K562 (cell line): Measurements from ENCODE around the gene ZDHHC1. TPM values are rescaled to one million over a fixed set of nuclear protein-coding genes. Genes with fewer than 3 reads are reported as not detected.
A peak's percentile ranks its signal among the peaks of the same experiment; 100 is the strongest.

Experiments used
- ATAC-seq: fragments of 200-7000 bp; cut with Tn5 transposase; 3 replicates; pipeline ENCODE4 v1.9.1; 2020; ENCODE audit warnings: moderate library complexity
- BruUV-seq: library from RNA; stranded (reverse); fragments of 400-500 nt; replicated peaks from 2 replicates; lab custom pipeline; 2021; lab: Mats Ljungman, UMichigan
- CTCF ChIA-PET: fragments of 300-600 bp; formaldehyde crosslinking; extraction: SDS; loops from one replicate; lab custom pipeline; 2021; ENCODE audit warnings: low intra/inter-chr PET ratio; lab: Yijun Ruan, JAX
- POLR2A ChIA-PET: fragments of 300-600, 350-650 bp; sonication (Branson Sonifier 250); formaldehyde crosslinking; extraction: SDS; loops from one replicate; lab custom pipeline; 2021; ENCODE audit warnings: antibody characterized with exemption, inconsistent platforms; lab: Yijun Ruan, JAX
- DNase-seq, 4 experiments: peaks; one replicate each; pipeline versions ENCODE4 v3.0.0 to v3.0.0-alpha.2; 2011 to 2018; ENCODE audit warnings: low spot score in 3 of 4, mixed read lengths in 3 of 4; ENCODE audit errors: extremely low read depth in 1 of 4
- FAIRE-seq: peaks from 2 replicates; lab custom pipeline; 2011; peaks lifted over from hg19 to GRCh38; lab: Jason Lieb, UNC
- H2AFZ ChIP-seq: 2 replicates; pipeline ENCODE4 v1.6.0; 2011; ENCODE audit warnings: low read depth, low read length, control low read depth, inconsistent platforms
- H3K27ac ChIP-seq: fragments of 200-600 bp; 3 replicates; pipeline ENCODE4 v1.8.0; 2011; ENCODE audit warnings: low read depth, mild to moderate bottlenecking, control low read depth, inconsistent platforms, low read length, moderate library complexity, mixed read lengths; ENCODE audit errors: extremely low read depth
- H3K27me3 ChIP-seq, 2 experiments: fragments of 300-600 bp in 1 of 2; 2 replicates in 1 of 2; 3 replicates in 1 of 2; pipeline versions ENCODE4 v1.6.0 to v1.8.0; 2011; ENCODE audit warnings: inconsistent platforms in 2 of 2, low read length in 2 of 2, mild to moderate bottlenecking in 1 of 2, mixed read lengths in 1 of 2, moderate library complexity in 1 of 2; ENCODE audit not compliant: control insufficient read depth in 2 of 2, insufficient read depth in 2 of 2
- H3K36me3 ChIP-seq: fragments of 300-600 bp; 3 replicates; pipeline ENCODE4 v1.8.0; 2011; ENCODE audit warnings: mild to moderate bottlenecking, low read length, inconsistent platforms; ENCODE audit not compliant: control insufficient read depth, insufficient read depth
- H3K4me1 ChIP-seq, 2 experiments: fragments of 200-600 bp in 1 of 2; replicated peaks in 1 of 2; 2 replicates in 1 of 2; 3 replicates in 1 of 2; pipeline versions ENCODE4 v1.5.1 to v1.8.0; 2011; ENCODE audit warnings: inconsistent platforms in 2 of 2, low read length in 2 of 2, mild to moderate bottlenecking in 1 of 2, mixed read lengths in 1 of 2, moderate library complexity in 1 of 2; ENCODE audit not compliant: control insufficient read depth in 2 of 2, insufficient read depth in 2 of 2
- H3K4me2 ChIP-seq: 2 replicates; pipeline ENCODE4 v1.6.1; 2011; ENCODE audit warnings: low read length, control low read depth, inconsistent platforms, mixed read lengths; ENCODE audit not compliant: insufficient read depth
- H3K4me3 ChIP-seq: fragments of 200-600 bp; sonication (generic), shearing (Covaris generic); 2 replicates; pipeline ENCODE4 v1.5.1; 2016; ENCODE audit warnings: control low read depth, inconsistent platforms
- H3K79me2 ChIP-seq: fragments of 200-600 bp; 3 replicates; pipeline ENCODE4 v1.8.0; 2011; ENCODE audit warnings: low read length, inconsistent platforms; ENCODE audit not compliant: control insufficient read depth, insufficient read depth
- H3K9ac ChIP-seq, 2 experiments: 2 replicates each; pipeline versions ENCODE4 v1.6.0 to v1.6.1; 2011; ENCODE audit warnings: low read depth in 2 of 2, low read length in 2 of 2, control low read depth in 1 of 2, inconsistent platforms in 1 of 2, mild to moderate bottlenecking in 1 of 2, mixed read lengths in 1 of 2; ENCODE audit not compliant: insufficient read depth in 1 of 2
- H3K9me1 ChIP-seq: one replicate; pipeline ENCODE4 v1.6.0; 2011; ENCODE audit warnings: inconsistent platforms, mild to moderate bottlenecking, low read length, moderate library complexity; ENCODE audit not compliant: control insufficient read depth, insufficient read depth
- H3K9me3 ChIP-seq: replicated peaks from 2 replicates; pipeline ENCODE4 v1.5.1; 2011; ENCODE audit warnings: low read depth, low read length, inconsistent platforms; ENCODE audit not compliant: control insufficient read depth, insufficient read depth
- H4K20me1 ChIP-seq: replicated peaks from 2 replicates; pipeline ENCODE4 v1.6.1; 2011; ENCODE audit warnings: low read length, inconsistent platforms, mixed read lengths; ENCODE audit not compliant: control insufficient read depth, insufficient read depth
- FOXJ3 ChIP-seq: sonication (generic); formaldehyde crosslinking; IDR thresholded peaks from 2 replicates; pipeline ENCODE4 v1.4.0; 2020; ENCODE audit warnings: mild to moderate bottlenecking, missing genetic modification reagents
- IRF2 ChIP-seq: sonication (generic); formaldehyde crosslinking; IDR thresholded peaks from 2 replicates; pipeline ENCODE4 v1.8.1; 2022; ENCODE audit warnings: mild to moderate bottlenecking, missing genetic modification reagents
- NCOA2 ChIP-seq, 2 experiments: fragments of 450-650 bp; IDR thresholded peaks; 2 replicates each; pipeline ENCODE4 v1.6.1; 2018; ENCODE audit warnings: mild to moderate bottlenecking in 2 of 2, moderate library complexity in 1 of 2; ENCODE audit not compliant: partially characterized antibody in 2 of 2
- PHF8 ChIP-seq: fragments of 200-600 bp; sonication (generic); IDR thresholded peaks from 2 replicates; pipeline ENCODE4 v1.6.1; 2012; ENCODE audit warnings: mixed run types, mild to moderate bottlenecking, inconsistent platforms, low read length, moderate library complexity, borderline replicate concordance
- RBM15 ChIP-seq: fragments of 200-400 bp; formaldehyde crosslinking; IDR thresholded peaks from 2 replicates; pipeline ENCODE4 v1.6.1; 2018; ENCODE audit warnings: mild to moderate bottlenecking, low read length, moderate library complexity; ENCODE audit not compliant: insufficient read depth
- WGBS: fragments of 100-300 bp; shearing (Covaris generic); methylation state at CpG from one replicate; pipeline ENCODE4 v1.1.6; 2016; ENCODE audit warnings: low coverage, mixed read lengths; ENCODE audit not compliant: insufficient coverage; ENCODE audit errors: missing lambda C conversion rate; 5-methylcytosine and 5-hydroxymethylcytosine counted together
- in situ Hi-C: fragments of 300-500 bp; cut with MboI; formaldehyde crosslinking; loops from 4 replicates; pipeline ENCODE4 v1.15.0; 2018; ENCODE audit warnings: inconsistent platforms, mixed read lengths
- intact Hi-C: fragments of 100-400 bp; cut with micrococcal nuclease; formaldehyde crosslinking; loops from 2 replicates; pipeline ENCODE4 v1.14.2; 2022
- polyA plus RNA-seq, 8 experiments: library from polyadenylated mRNA; depleted of rRNA in 4 of 8; stranded (reverse) in 5 of 8; unstranded in 3 of 8; fragments of >200 nt; fragmentation: Nextera tagmentation in 2 of 8; fragmentation: Illumina TruSeq in 1 of 8; extraction: Ambion mirVana in 2 of 8; extraction: Trizol in 1 of 8; gene quantifications; 2 replicates each; pipeline versions ENCODE4 v1.2.1 to v1.2.3, GENCODE V29; 2011 to 2014; ENCODE audit warnings: inconsistent platforms in 1 of 8, missing spikeins in 1 of 8
- total RNA-seq, 7 experiments: library from RNA; depleted of rRNA in 6 of 7; stranded (reverse); fragments of >200 nt in 6 of 7; fragmentation: Illumina TruSeq in 2 of 7; extraction: Trizol in 2 of 7; gene quantifications; 2 replicates each; pipeline versions ENCODE4 v1.2.1 to v1.2.3, GENCODE V29; 2011 to 2021; ENCODE audit warnings: low replicate concordance in 1 of 7
- TF ChIP-seq, protein P1 (sequence below): fragments of 250-450 bp; sonication (Bioruptor Pico); IDR thresholded peaks from 2 replicates; pipeline ENCODE4 v1.8.0; 2022; ENCODE audit warnings: moderate library complexity, mild to moderate bottlenecking, inconsistent platforms
- TF ChIP-seq, protein P2 (sequence below), 3 experiments: fragments of 200-800 bp in 1 of 3; sonication (Bioruptor generic) in 1 of 3; sonication (generic) in 1 of 3; formaldehyde crosslinking in 1 of 3; IDR thresholded peaks; 2 replicates each; pipeline versions ENCODE4 v1.6.1 to v1.8.0; 2016 to 2022; ENCODE audit warnings: mild to moderate bottlenecking in 2 of 3, missing compliant biosample characterization in 2 of 3, missing genetic modification characterization in 2 of 3, missing genetic modification reagents in 1 of 3

ZDHHC1 gene
- total and polyA plus RNA-seq, 9 of the 15 experiments (the other 6 are each of a cell fraction or from before 2014, with no cell fraction given): 0.06 to 0.77 (median 0.25) TPM; not detected in 4

DNA sequence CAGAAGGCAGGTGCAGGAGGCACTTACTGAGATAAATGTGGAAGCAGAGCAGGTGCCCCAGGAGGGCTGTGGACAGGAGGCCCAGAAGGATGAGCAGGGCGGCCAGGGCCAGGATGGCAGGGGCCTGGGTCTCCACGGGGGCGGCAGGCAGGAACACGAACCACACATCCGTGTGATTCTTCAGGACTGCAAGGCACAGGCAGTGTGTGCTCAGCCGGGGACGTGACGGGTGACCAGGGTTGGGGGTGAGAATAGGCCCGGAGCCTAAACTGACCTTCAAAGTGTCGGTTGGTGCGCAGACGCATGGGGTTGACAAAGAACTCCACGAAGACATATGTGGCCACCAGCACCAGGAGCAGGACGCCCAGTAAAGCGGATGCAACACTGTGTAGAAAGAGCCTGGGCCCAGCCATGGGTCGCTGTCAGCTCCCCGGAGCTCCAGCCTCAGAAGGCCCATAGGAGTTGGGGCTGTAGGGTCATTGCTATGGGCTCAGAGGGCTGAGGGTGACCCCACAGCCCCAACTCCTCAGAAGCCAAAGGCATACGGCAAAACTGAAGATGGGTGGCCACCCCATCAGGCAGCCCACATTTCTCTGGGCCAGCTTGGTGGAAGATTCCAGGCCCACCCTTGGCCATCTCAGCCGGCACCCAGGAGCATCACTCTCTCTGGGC lies 17.6 kb downstream of the ZDHHC1 start:
- intact Hi-C loops: loop anchor here (5.0 to 10.0 kb wide), 2 partner anchors 54 to 136 kb away; no protein-coding TSS in a partner anchor
- H2AFZ ChIP-seq: no peak overlapping the region
- TF ChIP-seq RBM15: no peak
- TF ChIP-seq, protein P1, sequence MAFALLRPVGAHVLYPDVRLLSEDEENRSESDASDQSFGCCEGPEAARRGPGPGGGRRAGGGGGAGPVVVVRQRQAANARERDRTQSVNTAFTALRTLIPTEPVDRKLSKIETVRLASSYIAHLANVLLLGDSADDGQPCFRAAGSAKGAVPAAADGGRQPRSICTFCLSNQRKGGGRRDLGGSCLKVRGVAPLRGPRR (CRISPR knock-in tag): no peak
- no peak for TF ChIP-seq NCOA2 (IDR thresholded peaks at IDR 0.05; ENCODE audit: partially characterized antibody in 2 of 2)
- no peak for TF ChIP-seq FOXJ3 (CRISPR knock-in tag)
- TF ChIP-seq, protein P2, sequence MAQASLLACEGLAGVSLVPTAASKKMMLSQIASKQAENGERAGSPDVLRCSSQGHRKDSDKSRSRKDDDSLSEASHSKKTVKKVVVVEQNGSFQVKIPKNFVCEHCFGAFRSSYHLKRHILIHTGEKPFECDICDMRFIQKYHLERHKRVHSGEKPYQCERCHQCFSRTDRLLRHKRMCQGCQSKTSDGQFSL (CRISPR knock-in tag; IDR thresholded peaks at IDR 0.05): no peak
- TF ChIP-seq, protein P2 (tag; IDR thresholded peaks at IDR 0.05): no peak
- TF ChIP-seq PHF8: no peak
- 0 out of 2 replicates have a peak, but pooled peaks have one; percentile 43 for TF ChIP-seq IRF2 (CRISPR knock-in tag)
- TF ChIP-seq, all 486 proteins: peak for 1
- Histone ChIP-seq H3K9me3 (no peaks in the 10 kb centered on the region), H3K4me1 (peaks cover 19 to 70% of the 10 kb centered on the region in 2 experiments), H3K9me1 (no peaks in the 10 kb centered on the region), H3K79me2 (no peaks in the 10 kb centered on the region), H4K20me1 (no peaks in the 10 kb centered on the region), H3K9ac (peak overlapping the region in 1 of 2 experiments; percentile 18; a peak in 2 of 4 replicates), H3K4me3 (no peak overlapping the region), H3K27me3 (peaks cover 2 to 13% of the 10 kb centered on the region in 2 experiments; a peak in 2 of 5 replicates), H3K4me2 (no peak overlapping the region), H3K27ac (no peak overlapping the region), H3K36me3 (no peaks in the 10 kb centered on the region)
- ATAC-seq (no peak), DNase-seq (no peak), FAIRE-seq (peak; percentile 11)
- BruUV-seq: no TSS peak
- CTCF ChIA-PET: interaction anchor here (2.0 to 2.5 kb wide), 2 partner anchors 119 to 138 kb away, joined by 9 read pairs; partner anchors contain the start of gene PLEKHG4
- in situ Hi-C loops: no loop called here
- 64% methylated on average over 19 of the region's 19 CpGs for WGBS
- POLR2A ChIA-PET: interaction anchor here (0.6 to 1.6 kb wide), 2 partner anchors 138 to 445 kb away, joined by 3 to 4 read pairs; no protein-coding TSS in a partner anchor
